Measurements from ENCODE around the gene LRP5. TPM values are rescaled to one million over a fixed set of nuclear protein-coding genes. Genes with fewer than 3 reads are reported as not detected.

LRP5 gene
- total RNA-seq, 1 donor from 2014 or later, result 17.4 TPM

DNA sequence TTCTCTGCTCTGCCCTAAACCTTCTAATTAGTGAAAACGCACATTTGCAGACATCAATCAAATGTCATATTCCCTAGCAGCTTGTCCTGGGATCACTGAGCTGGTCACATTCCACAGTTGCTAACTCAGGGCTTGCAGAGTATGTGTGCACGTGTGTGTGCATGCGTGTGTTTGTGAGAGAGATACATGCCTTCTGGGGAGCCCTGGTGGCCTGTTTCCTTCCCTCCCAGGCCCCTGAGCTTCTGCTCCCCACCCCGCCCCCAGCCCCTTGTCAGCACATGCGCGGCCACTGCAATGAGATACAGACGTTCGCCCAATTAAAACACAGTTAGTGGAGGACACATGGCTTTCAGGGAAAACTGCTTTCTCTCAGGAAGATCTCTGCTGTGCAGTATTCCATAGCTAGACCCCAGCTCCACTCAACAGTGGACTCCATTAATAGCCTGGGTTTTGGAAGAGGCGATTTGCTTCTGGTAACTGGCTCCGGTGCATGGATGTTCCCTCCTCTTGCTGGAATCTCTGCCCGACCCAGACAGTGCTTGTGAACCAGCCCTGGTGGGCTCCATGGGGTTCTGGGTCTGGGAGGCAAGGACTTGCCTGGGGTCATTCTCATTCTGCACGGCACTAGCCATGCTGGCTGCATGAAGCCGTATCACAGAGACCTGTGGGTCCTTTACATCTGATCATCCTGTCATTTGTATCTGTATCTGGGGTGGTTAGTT is 17.7 kb downstream of the LRP5 start:
- no peak overlapping the region for H3K27ac Mint-ChIP-seq (ENCODE audit: unreplicated experiment)
- peaks cover 4% of the 10 kb centered on the region for H3K27me3 Mint-ChIP-seq (ENCODE audit: unreplicated experiment)
- TF ChIP-seq, protein P1, sequence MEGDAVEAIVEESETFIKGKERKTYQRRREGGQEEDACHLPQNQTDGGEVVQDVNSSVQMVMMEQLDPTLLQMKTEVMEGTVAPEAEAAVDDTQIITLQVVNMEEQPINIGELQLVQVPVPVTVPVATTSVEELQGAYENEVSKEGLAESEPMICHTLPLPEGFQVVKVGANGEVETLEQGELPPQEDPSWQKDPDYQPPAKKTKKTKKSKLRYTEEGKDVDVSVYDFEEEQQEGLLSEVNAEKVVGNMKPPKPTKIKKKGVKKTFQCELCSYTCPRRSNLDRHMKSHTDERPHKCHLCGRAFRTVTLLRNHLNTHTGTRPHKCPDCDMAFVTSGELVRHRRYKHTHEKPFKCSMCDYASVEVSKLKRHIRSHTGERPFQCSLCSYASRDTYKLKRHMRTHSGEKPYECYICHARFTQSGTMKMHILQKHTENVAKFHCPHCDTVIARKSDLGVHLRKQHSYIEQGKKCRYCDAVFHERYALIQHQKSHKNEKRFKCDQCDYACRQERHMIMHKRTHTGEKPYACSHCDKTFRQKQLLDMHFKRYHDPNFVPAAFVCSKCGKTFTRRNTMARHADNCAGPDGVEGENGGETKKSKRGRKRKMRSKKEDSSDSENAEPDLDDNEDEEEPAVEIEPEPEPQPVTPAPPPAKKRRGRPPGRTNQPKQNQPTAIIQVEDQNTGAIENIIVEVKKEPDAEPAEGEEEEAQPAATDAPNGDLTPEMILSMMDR (IDR thresholded peaks at IDR 0.05; ENCODE audit: partially characterized antibody, unreplicated experiment), result no peak
- H3K9me3 Mint-ChIP-seq (ENCODE audit: unreplicated experiment), result peaks cover 1% of the 10 kb centered on the region
- no peaks in the 10 kb centered on the region for H3K36me3 Mint-ChIP-seq (ENCODE audit: unreplicated experiment)
- no peak for DNase-seq
- H3K4me1 Mint-ChIP-seq (ENCODE audit: low read depth, unreplicated experiment), result peaks cover 18% of the 10 kb centered on the region
- no peak overlapping the region for H3K4me3 Mint-ChIP-seq (ENCODE audit: unreplicated experiment)

DNA sequence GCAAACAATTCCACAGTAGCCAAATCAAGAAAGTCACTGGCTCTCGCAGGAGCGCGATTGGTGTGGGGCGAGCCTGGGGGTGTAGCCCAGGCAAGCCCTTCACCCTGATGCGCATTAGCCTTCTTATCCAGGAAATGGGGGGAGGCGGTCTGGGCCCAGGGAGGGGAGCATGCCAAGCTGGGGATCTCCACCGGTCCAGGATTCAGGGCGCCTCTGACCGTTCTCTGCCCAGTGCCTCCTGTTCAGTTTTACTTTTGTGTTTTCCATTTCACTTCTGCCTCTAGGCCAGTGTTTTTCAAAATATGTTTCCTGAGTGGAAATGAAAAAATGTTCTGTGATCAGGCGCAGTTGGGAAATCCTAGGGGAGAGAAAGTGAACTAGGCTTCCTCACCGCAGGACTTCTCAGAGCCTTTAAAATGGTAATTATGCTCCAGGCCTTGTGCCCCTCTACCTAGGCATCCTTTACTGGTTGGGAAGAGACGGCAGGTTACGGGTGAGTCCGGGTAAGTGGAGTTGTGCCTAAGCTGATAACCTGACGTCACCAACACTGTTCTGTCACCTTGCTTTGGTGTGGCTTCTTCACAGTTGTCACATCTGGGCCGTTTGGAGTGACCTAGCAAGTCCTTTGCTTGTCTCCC is 18.4 kb downstream of the LRP5 start:
- Mint-ChIP-seq H3K4me3 (ENCODE audit: unreplicated experiment) (no peak overlapping the region), H3K9me3 (ENCODE audit: unreplicated experiment) (peaks cover 1% of the 10 kb centered on the region), H3K36me3 (ENCODE audit: unreplicated experiment) (no peaks in the 10 kb centered on the region), H3K27me3 (ENCODE audit: unreplicated experiment) (peaks cover 4% of the 10 kb centered on the region), H3K4me1 (ENCODE audit: low read depth, unreplicated experiment) (peaks cover 18% of the 10 kb centered on the region), H3K27ac (ENCODE audit: unreplicated experiment) (no peak overlapping the region)
- no peak for DNase-seq
- TF ChIP-seq, protein P1 (IDR thresholded peaks at IDR 0.05; ENCODE audit: partially characterized antibody, unreplicated experiment), result no peak

DNA sequence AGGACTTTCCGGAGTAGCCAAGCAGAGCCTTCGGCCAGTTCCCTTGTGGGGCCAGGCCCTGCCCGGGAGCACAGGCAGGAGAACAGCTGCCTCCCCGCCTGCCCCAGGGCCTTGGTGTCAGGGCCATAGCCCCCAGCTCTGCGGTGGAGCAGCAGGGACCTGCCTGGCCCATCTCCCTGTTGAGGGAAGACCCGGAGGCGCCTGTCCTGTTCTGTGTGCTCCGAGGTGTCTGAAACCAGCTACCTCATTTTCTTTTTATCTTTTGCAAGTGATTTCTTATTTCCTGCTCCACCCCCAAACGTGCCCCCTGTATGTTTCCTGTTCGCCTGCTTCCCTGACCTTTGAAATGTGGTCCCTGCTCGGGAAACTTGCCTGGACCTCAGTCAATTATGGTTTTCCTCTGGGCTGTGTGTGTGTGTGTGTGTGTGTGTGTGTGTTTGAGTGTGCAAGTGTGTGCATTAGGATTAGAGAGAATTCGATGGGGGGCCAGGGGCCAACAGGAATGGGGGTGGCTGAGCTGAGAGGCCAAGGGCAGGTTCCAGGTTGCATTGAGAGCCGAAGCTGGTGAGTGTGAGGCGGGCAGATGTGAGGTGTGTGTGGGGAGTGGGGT is 19.1 kb downstream of the LRP5 start:
- H3K9me3 Mint-ChIP-seq (ENCODE audit: unreplicated experiment), result peaks cover 1% of the 10 kb centered on the region
- TF ChIP-seq, protein P1 (IDR thresholded peaks at IDR 0.05; ENCODE audit: partially characterized antibody, unreplicated experiment), result no peak
- no peaks in the 10 kb centered on the region for H3K36me3 Mint-ChIP-seq (ENCODE audit: unreplicated experiment)
- no peak for DNase-seq
- no peak overlapping the region for H3K4me3 Mint-ChIP-seq (ENCODE audit: unreplicated experiment)
- H3K27ac Mint-ChIP-seq (ENCODE audit: unreplicated experiment), result peak overlapping the region; percentile 66
- peaks cover 18% of the 10 kb centered on the region for H3K4me1 Mint-ChIP-seq (ENCODE audit: low read depth, unreplicated experiment)
- peaks cover 4% of the 10 kb centered on the region for H3K27me3 Mint-ChIP-seq (ENCODE audit: unreplicated experiment)

DNA sequence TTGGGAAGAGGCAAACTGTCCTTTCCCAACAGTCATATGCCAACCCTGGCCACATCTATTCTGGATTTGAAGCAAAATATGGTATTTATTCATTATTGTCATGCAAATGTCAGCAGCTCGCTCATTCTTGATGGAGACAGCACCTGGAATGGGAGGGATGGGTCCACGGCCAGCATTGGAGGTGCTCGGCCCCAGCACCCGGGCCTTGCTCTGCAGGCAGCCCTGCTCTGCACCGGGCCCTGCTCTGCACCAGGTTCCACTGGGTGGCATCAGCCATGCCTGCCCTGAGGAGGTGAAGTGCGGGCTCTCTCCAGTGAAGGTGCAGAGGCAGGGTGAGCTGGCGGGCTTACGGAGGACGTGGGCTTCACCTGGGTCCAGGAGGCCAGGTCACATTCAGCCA is 19.8 kb downstream of the LRP5 start:
- DNase-seq, result no peak
- H3K4me3 Mint-ChIP-seq (ENCODE audit: unreplicated experiment), result no peak overlapping the region
- H3K4me1 Mint-ChIP-seq (ENCODE audit: low read depth, unreplicated experiment), result peaks cover 20% of the 10 kb centered on the region
- peaks cover 1% of the 10 kb centered on the region for H3K9me3 Mint-ChIP-seq (ENCODE audit: unreplicated experiment)
- TF ChIP-seq, protein P1 (IDR thresholded peaks at IDR 0.05; ENCODE audit: partially characterized antibody, unreplicated experiment), result no peak
- no peaks in the 10 kb centered on the region for H3K36me3 Mint-ChIP-seq (ENCODE audit: unreplicated experiment)
- H3K27ac Mint-ChIP-seq (ENCODE audit: unreplicated experiment), result peak overlapping the region; percentile 22
- H3K27me3 Mint-ChIP-seq (ENCODE audit: unreplicated experiment), result peaks cover 4% of the 10 kb centered on the region

DNA sequence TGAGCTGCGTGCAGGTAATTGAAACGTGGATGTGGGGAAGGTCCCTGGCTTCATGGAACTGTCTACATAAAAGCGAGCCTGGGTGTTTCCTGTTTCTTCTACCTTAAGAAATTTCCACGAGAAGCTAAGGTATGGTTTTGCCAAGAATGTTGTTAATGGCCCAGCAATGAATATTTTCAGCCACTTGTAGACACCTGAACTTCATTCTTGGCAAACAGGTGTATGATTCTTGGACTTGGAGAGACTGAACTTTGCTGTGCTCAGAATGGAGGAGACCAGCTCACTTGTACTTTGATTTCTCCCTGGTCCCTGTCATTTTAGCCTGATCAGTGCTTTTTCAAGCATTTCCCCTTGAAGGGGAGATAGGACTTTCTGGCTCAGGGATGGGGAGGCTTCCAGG is 20.8 kb downstream of the LRP5 start:
- Mint-ChIP-seq H3K4me3 (ENCODE audit: unreplicated experiment) (no peak overlapping the region), H3K27ac (ENCODE audit: unreplicated experiment) (no peak overlapping the region), H3K27me3 (ENCODE audit: unreplicated experiment) (peaks cover 4% of the 10 kb centered on the region), H3K9me3 (ENCODE audit: unreplicated experiment) (no peaks in the 10 kb centered on the region), H3K4me1 (ENCODE audit: low read depth, unreplicated experiment) (peaks cover 16% of the 10 kb centered on the region), H3K36me3 (ENCODE audit: unreplicated experiment) (no peaks in the 10 kb centered on the region)
- TF ChIP-seq, protein P1 (IDR thresholded peaks at IDR 0.05; ENCODE audit: partially characterized antibody, unreplicated experiment), result no peak
- no peak for DNase-seq
